Adrenal gland (tissue), 5 donors: ENCODE measurements around the gene DIAPH3.

Source experiments
- CTCF ChIP-seq, 6 experiments: fragments of 450-650 bp in 4 of 6; fragments of 200-600 bp in 2 of 6; sonication (generic) in 1 of 6; IDR thresholded peaks; 1 replicate in 5 of 6; 2 replicates in 1 of 6; pipeline versions ENCODE4 v1.5.1 to v1.8.0; 2016 to 2021; ENCODE audit warnings: antibody characterized with exemption in 6 of 6, mild to moderate bottlenecking in 2 of 6, moderate library complexity in 1 of 6
- POLR2A ChIP-seq, 2 donors: fragments of 450-650 bp; IDR thresholded peaks; one replicate each; pipeline ENCODE4 v1.6.1; 2017; ENCODE audit warnings: antibody characterized with exemption in 2 of 2, mild to moderate bottlenecking in 2 of 2, moderate library complexity in 1 of 2
- donor health status: DM: no; HTN: no; CAD: no.

GRCh38 chr13:59660582-59660981 is 503.1 kb downstream of the DIAPH3 start:
- TF ChIP-seq CTCF (IDR thresholded peaks at IDR 0.05) (no peak), POLR2A (IDR thresholded peaks at IDR 0.05) (no peak)
